Right lobe of liver (tissue), 6 donors: ENCODE results near the gene WNT8B. TPM values are rescaled to one million over a fixed set of nuclear protein-coding genes. Genes with fewer than 3 reads are reported as not detected.
A peak's percentile ranks its signal among the peaks of the same experiment; 100 is the strongest.

Source experiments
- ATAC-seq, 4 donors: fragments of 200-7000 bp; cut with Tn5 transposase; one replicate each; pipeline ENCODE4 v1.9.1; 2020; ENCODE audit warnings: mild to moderate bottlenecking in 4 of 4, moderate library complexity in 4 of 4
- DNase-seq, 3 donors: peaks; one replicate each; pipeline ENCODE4 v3.0.0-alpha.2; 2020
- H3K27ac ChIP-seq, 3 donors: fragments of 200-600 bp; one replicate each; pipeline ENCODE4 v1.8.0; 2022
- H3K27me3 ChIP-seq, 2 donors: fragments of 200-600 bp; one replicate each; pipeline ENCODE4 v1.8.0; 2022
- H3K36me3 ChIP-seq, 4 donors: fragments of 200-600 bp; sonication (generic) in 1 of 4; one replicate each; pipeline versions ENCODE4 v1.5.1 to v1.8.0; 2017 to 2022; ENCODE audit warnings: control low read depth in 1 of 4
- H3K4me1 ChIP-seq, 4 donors: fragments of 200-600 bp; sonication (generic) in 1 of 4; one replicate each; pipeline versions ENCODE4 v1.5.1 to v1.8.0; 2017 to 2022; ENCODE audit warnings: control low read depth in 1 of 4
- H3K4me3 ChIP-seq, 3 donors: fragments of 200-600 bp; one replicate each; pipeline ENCODE4 v1.8.0; 2022
- H3K9me3 ChIP-seq, 4 donors: fragments of 200-600 bp; sonication (generic) in 1 of 4; one replicate each; pipeline versions ENCODE4 v1.5.1 to v1.8.0; 2017 to 2022; ENCODE audit warnings: control low read depth in 1 of 4
- CTCF ChIP-seq, 4 donors: fragments of 200-600 bp in 3 of 4; fragments of 450-650 bp in 1 of 4; IDR thresholded peaks; one replicate each; pipeline versions ENCODE4 v1.5.1 to v1.8.0; 2016 to 2022; ENCODE audit warnings: antibody characterized with exemption in 4 of 4, mild to moderate bottlenecking in 2 of 4
- POLR2A ChIP-seq: fragments of 450-650 bp; IDR thresholded peaks from one replicate; pipeline ENCODE4 v1.6.1; 2017; ENCODE audit warnings: antibody characterized with exemption, mild to moderate bottlenecking
- WGBS: methylation state at CpG from one replicate; pipeline ENCODE4 v1.1.6; 2018; ENCODE audit warnings: low coverage, low lambda C conversion rate; ENCODE audit not compliant: insufficient coverage; ENCODE audit errors: missing lambda C conversion rate; 5-methylcytosine and 5-hydroxymethylcytosine counted together
- intact Hi-C, 2 donors: fragments of 100-400 bp; cut with DNase I; formaldehyde crosslinking; loops; one replicate each; pipeline versions ENCODE4 v1.11.2 to v1.14.1; 2022
- total RNA-seq, 6 experiments: library from RNA; depleted of rRNA in 2 of 6; stranded (reverse); fragments of >200 nt in 2 of 6; fragmentation: NEBNext Ultra II Directional in 3 of 6; extraction: Animal tissue kit (Norgen Biotek cat#: 25700) in 3 of 6; gene quantifications; one replicate each; pipeline versions ENCODE4 v1.1.0 to v1.2.4, GENCODE V29; 2016 to 2023
- donor health status: DM: no; HTN: yes; CAD: no.
- donor health status: DM: no; HTN: no; CAD: no.
- donor health status: DM: no; HTN: no; CAD: no.
- donor health status: DM: no; HTN: yes; CAD: no.
- donor health status: DM: no; HTN: yes; CAD: no.

Gene WNT8B
- total RNA-seq, 6 experiments from 2014 or later: 0.19 TPM; not detected in 5

DNA sequence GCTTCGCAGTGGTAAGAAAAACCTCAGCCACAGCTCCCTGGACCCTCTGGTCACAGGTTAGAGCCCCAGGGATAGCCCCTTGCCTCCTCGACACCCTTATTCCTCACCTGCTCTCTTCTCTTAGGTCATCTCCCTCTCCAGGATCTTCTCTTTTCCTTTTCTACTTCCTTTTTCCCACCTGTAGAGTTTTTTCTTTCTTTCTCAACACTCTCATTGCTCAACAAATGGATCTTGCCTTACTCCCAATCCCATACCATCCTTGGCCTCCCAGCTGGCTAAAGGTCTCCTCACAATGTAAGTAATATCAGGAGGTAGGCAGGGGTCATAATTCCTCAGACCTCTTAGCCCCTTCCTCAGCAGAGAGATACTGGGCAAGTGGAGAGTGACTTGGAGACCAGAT, 17.2 kb downstream of the WNT8B start:
- H3K27ac ChIP-seq: no peak overlapping the region
- 71% methylated on average over 1 of the region's 2 CpGs for WGBS

GRCh38 chr10:100481462-100482081, 18.8 kb downstream of the WNT8B start:
- ATAC-seq (peak; percentile 94 to 97 (median 94)), DNase-seq (peak; percentile 70 to 88 (median 84))
- intact Hi-C loops: no loop called here
- H3K4me3 ChIP-seq: peak overlapping the region; percentile 36 to 48 (median 48)
- H3K27ac ChIP-seq: no peak overlapping the region
- no peaks in the 10 kb centered on the region for H3K27me3 ChIP-seq
- TF ChIP-seq CTCF (IDR thresholded peaks at IDR 0.05) (no peak), POLR2A (no peak)
- H3K9me3 ChIP-seq: no peaks in the 10 kb centered on the region
- WGBS: 2% methylated on average over 12 of the region's 19 CpGs
- no peaks in the 10 kb centered on the region for H3K36me3 ChIP-seq
- peaks cover 0 to 15% (median 5%) of the 10 kb centered on the region in 4 donors for H3K4me1 ChIP-seq

More for the DNA sequence above, 17.2 kb downstream of the WNT8B start:
- ATAC-seq (no peak), DNase-seq (no peak)
- peaks cover 0 to 15% (median 5%) of the 10 kb centered on the region in 4 donors for H3K4me1 ChIP-seq
- no peak overlapping the region for H3K4me3 ChIP-seq
- intact Hi-C loops: no loop called here
- no peaks in the 10 kb centered on the region for H3K27me3 ChIP-seq
- no peaks in the 10 kb centered on the region for H3K36me3 ChIP-seq
- TF ChIP-seq CTCF (IDR thresholded peaks at IDR 0.05): no peak
- TF ChIP-seq POLR2A: no peak
- H3K9me3 ChIP-seq: no peaks in the 10 kb centered on the region

DNA sequence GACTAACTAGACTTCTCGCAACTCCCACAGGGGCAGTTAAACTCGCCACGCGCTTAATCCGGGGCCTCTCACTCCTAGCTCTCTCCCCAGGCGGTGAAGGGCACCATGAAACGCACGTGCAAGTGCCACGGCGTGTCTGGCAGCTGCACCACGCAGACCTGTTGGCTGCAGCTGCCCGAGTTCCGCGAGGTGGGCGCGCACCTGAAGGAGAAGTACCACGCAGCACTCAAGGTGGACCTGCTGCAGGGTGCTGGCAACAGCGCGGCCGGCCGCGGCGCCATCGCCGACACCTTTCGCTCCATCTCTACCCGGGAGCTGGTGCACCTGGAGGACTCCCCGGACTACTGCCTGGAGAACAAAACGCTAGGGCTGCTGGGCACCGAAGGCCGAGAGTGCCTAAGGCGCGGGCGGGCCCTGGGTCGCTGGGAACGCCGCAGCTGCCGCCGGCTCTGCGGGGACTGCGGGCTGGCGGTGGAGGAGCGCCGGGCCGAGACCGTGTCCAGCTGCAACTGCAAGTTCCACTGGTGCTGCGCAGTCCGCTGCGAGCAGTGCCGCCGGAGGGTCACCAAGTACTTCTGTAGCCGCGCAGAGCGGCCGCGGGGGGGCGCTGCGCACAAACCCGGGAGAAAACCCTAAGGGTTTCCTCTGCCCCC, 19.5 kb downstream of the WNT8B start:
- ATAC-seq (peak; percentile 81 to 91 (median 87)), DNase-seq (peak; percentile 69 to 82 (median 80))
- Histone ChIP-seq H3K4me3 (peak overlapping the region; percentile 36 to 48 (median 48)), H3K27ac (no peak overlapping the region), H3K4me1 (peaks cover 0 to 15% (median 5%) of the 10 kb centered on the region in 4 donors), H3K27me3 (no peaks in the 10 kb centered on the region), H3K36me3 (no peaks in the 10 kb centered on the region), H3K9me3 (no peaks in the 10 kb centered on the region)
- TF ChIP-seq POLR2A (no peak), CTCF (IDR thresholded peaks at IDR 0.05) (peak; percentile 45 to 96 (median 86))
- intact Hi-C loops: no loop called here
- WGBS: 0% methylated on average over 25 of the region's 59 CpGs

DNA sequence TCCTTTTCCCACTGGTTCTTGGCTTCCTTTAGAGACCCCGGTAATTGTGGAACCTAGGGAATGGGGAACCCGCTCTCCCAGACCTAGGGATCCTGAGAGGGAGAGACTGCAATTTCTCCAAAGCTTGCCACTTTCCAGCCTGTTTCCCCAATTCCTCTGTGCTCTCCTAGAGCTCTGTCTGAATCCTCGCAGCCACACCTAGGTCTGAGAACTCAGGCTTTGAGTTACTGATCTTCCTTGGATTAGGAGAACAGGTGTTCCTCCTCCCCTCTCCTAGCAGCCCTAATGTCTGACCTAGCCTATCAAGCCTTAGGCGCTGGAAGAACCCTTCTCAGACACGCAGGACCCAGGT, 20.0 kb downstream of the WNT8B start:
- Histone ChIP-seq H3K4me1 (peaks cover 0 to 15% (median 5%) of the 10 kb centered on the region in 4 donors), H3K27ac (no peak overlapping the region), H3K36me3 (no peaks in the 10 kb centered on the region), H3K27me3 (no peaks in the 10 kb centered on the region), H3K4me3 (peak overlapping the region in 2 of 3 donors; percentile 36 to 48), H3K9me3 (no peaks in the 10 kb centered on the region)
- ATAC-seq (no peak), DNase-seq (no peak)
- TF ChIP-seq POLR2A (no peak), CTCF (IDR thresholded peaks at IDR 0.05) (no peak)
- intact Hi-C loops: no loop called here
- WGBS: 37% methylated on average over 4 of the region's 5 CpGs
